ENCODE results near the gene S100A1. TPM values are rescaled to one million over a fixed set of nuclear protein-coding genes. Genes with fewer than 3 reads are reported as not detected.
"Not testable (repeated sequence)": the region's sequence is repeated elsewhere in the genome, so short reads cannot be mapped to it uniquely, and the experiment has no call there.

Gene S100A1
- under 1 TPM in 3 of 6 experiments, not detected in 3; 0.59 to 0.96 (median 0.82) TPM for total RNA-seq (2021; fragmentation: NEBNext Ultra II Directional; extraction: Animal tissue kit (Norgen Biotek cat#: 25700))
- long read RNA-seq: 0 reads

DNA sequence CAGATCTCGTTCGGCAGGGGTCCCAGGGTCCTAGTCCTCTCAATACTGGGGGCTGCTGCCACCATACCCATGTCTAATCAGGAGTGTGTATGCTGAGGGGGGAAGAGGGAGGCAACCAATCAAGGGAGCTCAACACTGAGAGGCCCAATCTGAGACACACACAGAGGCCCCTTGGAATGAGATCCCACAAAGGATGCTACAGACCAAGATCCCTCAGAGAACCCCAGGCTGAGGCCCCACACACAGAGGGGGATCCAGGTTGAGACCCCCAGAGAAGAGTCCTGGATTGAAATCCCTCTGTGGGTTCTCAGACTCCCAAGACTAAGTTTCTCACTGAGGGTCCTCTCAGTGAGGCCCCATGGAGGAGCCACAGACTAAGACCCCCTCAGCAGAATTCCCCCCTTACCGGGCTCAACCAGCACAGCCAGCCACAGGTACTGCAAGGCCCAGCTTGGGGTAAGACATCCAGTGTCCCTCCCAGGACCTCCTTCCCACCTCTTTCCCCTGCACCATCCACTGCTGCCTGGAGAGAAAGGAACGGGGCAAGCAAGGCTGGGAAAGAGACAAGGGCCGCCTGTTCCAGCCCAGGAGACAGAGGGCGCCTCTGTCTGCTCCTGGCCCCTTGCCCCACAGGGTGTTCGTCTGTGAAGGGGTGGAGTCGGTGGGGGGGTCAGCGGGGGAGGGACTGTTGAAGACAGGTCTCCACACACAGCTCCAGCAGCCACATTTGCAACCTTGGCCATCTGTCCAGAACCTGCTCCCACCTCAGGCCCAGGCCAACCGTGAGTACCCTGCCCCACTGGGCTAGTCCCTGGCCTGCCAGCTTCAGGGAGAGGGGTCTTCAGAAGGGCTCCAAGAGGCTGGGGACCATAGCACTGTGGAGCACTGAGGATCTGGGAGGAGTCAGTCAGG is at the start of gene S100A1:
TSS of gene S100A1 (plus strand) at position 720 of the 912 bp plus-strand sequence. CDS start 2,088 bp downstream, outside the sequence.
- Mint-ChIP-seq H3K27me3 (ENCODE audit: insufficient read depth) (peaks cover 6% of the 10 kb centered on the region), H3K9me3 (no peaks in the 10 kb centered on the region), H3K4me1 (ENCODE audit: low read depth) (peaks cover 74% of the 10 kb centered on the region), H3K27ac (peak within 1 kb of the TSS; percentile 100), H3K36me3 (ENCODE audit: low read depth) (peaks cover 36% of the 10 kb centered on the region), H3K4me3 (peak within 1 kb of the TSS; percentile 97)
- TF ChIP-seq, protein P1, sequence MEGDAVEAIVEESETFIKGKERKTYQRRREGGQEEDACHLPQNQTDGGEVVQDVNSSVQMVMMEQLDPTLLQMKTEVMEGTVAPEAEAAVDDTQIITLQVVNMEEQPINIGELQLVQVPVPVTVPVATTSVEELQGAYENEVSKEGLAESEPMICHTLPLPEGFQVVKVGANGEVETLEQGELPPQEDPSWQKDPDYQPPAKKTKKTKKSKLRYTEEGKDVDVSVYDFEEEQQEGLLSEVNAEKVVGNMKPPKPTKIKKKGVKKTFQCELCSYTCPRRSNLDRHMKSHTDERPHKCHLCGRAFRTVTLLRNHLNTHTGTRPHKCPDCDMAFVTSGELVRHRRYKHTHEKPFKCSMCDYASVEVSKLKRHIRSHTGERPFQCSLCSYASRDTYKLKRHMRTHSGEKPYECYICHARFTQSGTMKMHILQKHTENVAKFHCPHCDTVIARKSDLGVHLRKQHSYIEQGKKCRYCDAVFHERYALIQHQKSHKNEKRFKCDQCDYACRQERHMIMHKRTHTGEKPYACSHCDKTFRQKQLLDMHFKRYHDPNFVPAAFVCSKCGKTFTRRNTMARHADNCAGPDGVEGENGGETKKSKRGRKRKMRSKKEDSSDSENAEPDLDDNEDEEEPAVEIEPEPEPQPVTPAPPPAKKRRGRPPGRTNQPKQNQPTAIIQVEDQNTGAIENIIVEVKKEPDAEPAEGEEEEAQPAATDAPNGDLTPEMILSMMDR (IDR thresholded peaks at IDR 0.05): peak; percentile 15
- DNase-seq: no peak

DNA sequence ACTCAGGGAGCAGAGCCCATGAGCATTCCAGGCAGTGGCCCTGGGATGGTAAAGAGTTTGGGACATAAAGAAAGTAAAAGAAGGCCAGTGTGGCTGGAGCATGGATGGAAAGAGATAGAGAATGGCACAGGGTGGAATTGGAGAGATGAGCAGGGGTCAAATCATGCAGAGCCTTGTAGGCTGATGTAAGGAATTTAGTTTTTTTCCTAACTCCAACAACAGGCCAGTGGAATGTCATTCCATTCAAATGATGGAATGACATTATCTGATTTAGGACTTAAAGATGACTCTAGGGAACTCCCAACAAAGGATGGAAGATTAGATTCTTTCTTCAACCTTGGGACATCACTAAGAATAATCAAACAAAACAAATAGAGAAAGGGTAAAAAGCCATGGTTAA is 49.7 kb upstream of the S100A1 start:
- peak; percentile 33 for DNase-seq
- H3K9me3 Mint-ChIP-seq: no peaks in the 10 kb centered on the region
- peak overlapping the region; percentile 31 for H3K4me3 Mint-ChIP-seq
- H3K27me3 Mint-ChIP-seq (ENCODE audit: insufficient read depth): no peaks in the 10 kb centered on the region; the same call in 1 of the 2 replicates
- H3K4me1 Mint-ChIP-seq (ENCODE audit: low read depth): peaks cover 26% of the 10 kb centered on the region
- H3K36me3 Mint-ChIP-seq (ENCODE audit: low read depth): no peaks in the 10 kb centered on the region
- peak overlapping the region; percentile 71 for H3K27ac Mint-ChIP-seq
- TF ChIP-seq, protein P1 (IDR thresholded peaks at IDR 0.05): no peak

DNA sequence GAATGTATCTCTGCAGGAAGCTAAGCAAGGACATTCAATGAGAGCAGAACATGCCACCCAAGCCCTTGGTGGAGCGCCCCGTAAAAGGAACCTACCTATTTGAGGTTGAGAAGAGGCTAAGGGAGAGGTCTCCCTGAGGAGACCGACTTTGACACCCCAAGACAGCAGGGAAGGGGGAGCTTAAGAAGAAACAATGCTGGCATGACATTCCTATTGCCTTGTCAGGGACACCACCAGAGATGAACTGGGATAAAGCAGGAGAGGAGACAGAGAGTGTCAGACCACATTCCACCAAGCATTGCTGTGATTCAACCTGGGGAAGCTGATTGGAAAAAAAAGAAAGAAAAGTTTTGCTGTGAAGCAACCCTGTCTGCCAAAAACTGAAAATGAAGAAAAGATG is 49.3 kb upstream of the S100A1 start:
- Mint-ChIP-seq H3K4me1 (ENCODE audit: low read depth) (peaks cover 27% of the 10 kb centered on the region), H3K4me3 (peak overlapping the region; percentile 31), H3K27ac (peak overlapping the region; percentile 71), H3K9me3 (no peaks in the 10 kb centered on the region), H3K36me3 (ENCODE audit: low read depth) (no peaks in the 10 kb centered on the region), H3K27me3 (ENCODE audit: insufficient read depth) (no peaks in the 10 kb centered on the region; the same call in 1 of the 2 replicates)
- DNase-seq: no peak
- TF ChIP-seq, protein P1 (IDR thresholded peaks at IDR 0.05): no peak

DNA sequence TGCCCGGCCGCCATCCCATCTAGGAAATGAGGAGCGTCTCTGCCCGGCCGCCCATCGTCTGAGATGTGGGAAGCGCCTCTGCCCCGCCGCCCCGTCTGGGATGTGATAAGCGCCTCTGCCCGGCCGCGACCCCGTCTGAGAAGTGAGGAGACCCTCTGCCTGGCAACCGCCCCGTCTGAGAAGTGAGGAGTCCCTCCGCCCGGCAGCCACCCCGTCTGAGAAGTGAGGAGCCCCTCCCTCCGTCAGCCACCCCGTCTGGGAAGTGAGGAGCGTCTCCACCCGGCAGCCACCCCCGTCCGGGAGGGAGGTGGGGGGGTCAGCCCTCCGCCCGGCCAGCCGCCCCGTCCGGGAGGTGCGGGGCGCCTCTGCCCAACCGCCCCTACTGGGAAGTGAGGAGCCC is 45.4 kb upstream of the S100A1 start:
- not testable (repeated sequence) for H3K4me3 Mint-ChIP-seq; H3K36me3 Mint-ChIP-seq (ENCODE audit: low read depth); H3K27me3 Mint-ChIP-seq (ENCODE audit: insufficient read depth); H3K9me3 Mint-ChIP-seq; H3K27ac Mint-ChIP-seq; DNase-seq
- peaks cover 42% of the 10 kb centered on the region for H3K4me1 Mint-ChIP-seq (ENCODE audit: low read depth)

DNA sequence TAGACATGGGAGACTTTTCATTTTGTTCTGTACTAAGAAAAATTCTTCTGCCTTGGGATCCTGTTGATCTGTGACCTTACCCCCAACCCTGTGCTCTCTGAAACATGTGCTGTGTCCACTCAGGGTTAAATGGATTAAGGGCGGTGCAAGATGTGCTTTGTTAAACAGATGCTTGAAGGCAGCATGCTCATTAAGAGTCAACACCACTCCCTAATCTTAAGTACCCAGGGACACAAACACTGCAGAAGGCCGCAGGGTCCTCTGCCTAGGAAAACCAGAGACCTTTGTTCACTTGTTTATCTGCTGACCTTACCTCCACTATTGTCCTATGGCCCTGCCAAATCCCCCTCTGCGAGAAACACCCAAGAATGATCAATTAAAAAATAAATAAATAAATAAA is 44.7 kb upstream of the S100A1 start:
- not testable (repeated sequence) for H3K36me3 Mint-ChIP-seq (ENCODE audit: low read depth); H3K27ac Mint-ChIP-seq; H3K4me3 Mint-ChIP-seq; H3K9me3 Mint-ChIP-seq; H3K27me3 Mint-ChIP-seq (ENCODE audit: insufficient read depth); DNase-seq
- peaks cover 42% of the 10 kb centered on the region for H3K4me1 Mint-ChIP-seq (ENCODE audit: low read depth)

DNA sequence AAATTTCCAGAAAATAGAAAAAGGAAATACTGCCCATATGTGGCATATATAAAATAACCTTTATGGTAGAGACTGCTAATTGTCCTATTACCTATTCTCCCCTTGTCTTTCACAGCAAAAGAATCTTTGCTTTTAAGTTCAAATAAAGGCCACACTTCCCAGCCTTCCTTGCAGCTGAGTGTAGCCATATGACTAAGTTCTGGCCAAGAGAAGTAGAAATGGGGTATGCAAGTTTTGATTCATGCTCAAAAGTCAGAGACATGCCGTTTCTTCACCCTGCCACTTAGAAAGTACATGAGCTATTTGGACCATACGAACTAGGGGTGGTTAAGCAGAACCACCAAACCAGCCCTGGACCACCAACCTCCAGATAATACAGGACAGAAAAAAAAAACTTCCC is 44.3 kb upstream of the S100A1 start:
- TF ChIP-seq, protein P1 (IDR thresholded peaks at IDR 0.05): no peak
- DNase-seq: no peak
- Mint-ChIP-seq H3K27me3 (ENCODE audit: insufficient read depth) (no peaks in the 10 kb centered on the region), H3K4me1 (ENCODE audit: low read depth) (peaks cover 41% of the 10 kb centered on the region), H3K27ac (no peak overlapping the region), H3K4me3 (no peak overlapping the region), H3K36me3 (ENCODE audit: low read depth) (peaks cover 9% of the 10 kb centered on the region), H3K9me3 (no peaks in the 10 kb centered on the region)

Measured in HFFc6 (cell line).